COLO668 (cell line): ENCODE data around the gene HDLBP.
A peak's percentile ranks its signal among the peaks of the same experiment; 100 is the strongest.

Source experiments
- DNase-seq: peaks from one replicate; lab custom pipeline; 2025; ENCODE audit not compliant: unreplicated experiment; lab: John Stamatoyannopoulos, UW

The HDLBP gene

GRCh38 chr2:241275504-241275903 is 40.0 kb downstream of the HDLBP start:
- no peak for DNase-seq

GRCh38 chr2:241274127-241274526 is 41.3 kb downstream of the HDLBP start:
- no peak for DNase-seq

GRCh38 chr2:241273210-241274020 is 42.1 kb downstream of the HDLBP start:
- no peak for DNase-seq

GRCh38 chr2:241272303-241273209 is 42.9 kb downstream of the HDLBP start:
- DNase-seq, result peak; percentile 36

GRCh38 chr2:241271706-241272302 is 43.7 kb downstream of the HDLBP start:
- DNase-seq, result peak; percentile 49

- DNase-seq, result no peak
Observed at GRCh38 chr2:241270531-241270930, 44.9 kb downstream of the HDLBP start.

GRCh38 chr2:241269707-241270520 is 45.6 kb downstream of the HDLBP start:
- DNase-seq, result no peak

GRCh38 chr2:241268716-241269445 is 46.6 kb downstream of the HDLBP start:
- no peak for DNase-seq

- DNase-seq, result no peak
Observed at GRCh38 chr2:241268306-241268705, 47.2 kb downstream of the HDLBP start.

GRCh38 chr2:241267249-241268067 is 48.0 kb downstream of the HDLBP start:
- DNase-seq, result peak; percentile 9

- DNase-seq, result no peak
Observed at GRCh38 chr2:241265506-241265905, 50.0 kb downstream of the HDLBP start.

- no peak for DNase-seq
Observed at GRCh38 chr2:241263061-241263460, 52.4 kb downstream of the HDLBP start.

- no peak for DNase-seq
Observed at GRCh38 chr2:241261628-241262027, 53.8 kb downstream of the HDLBP start.

- DNase-seq, result no peak
Observed at GRCh38 chr2:241260911-241261310, 54.6 kb downstream of the HDLBP start.

GRCh38 chr2:241258505-241259280 is 56.8 kb downstream of the HDLBP start:
- no peak for DNase-seq

GRCh38 chr2:241257419-241258032 is 57.9 kb downstream of the HDLBP start:
- DNase-seq, result no peak

- DNase-seq, result no peak
Observed at GRCh38 chr2:241256168-241256545, 59.3 kb downstream of the HDLBP start.

- no peak for DNase-seq
Observed at GRCh38 chr2:241255542-241256167, 59.8 kb downstream of the HDLBP start.
